ENCODE results near the gene TRIM17.

DNA sequence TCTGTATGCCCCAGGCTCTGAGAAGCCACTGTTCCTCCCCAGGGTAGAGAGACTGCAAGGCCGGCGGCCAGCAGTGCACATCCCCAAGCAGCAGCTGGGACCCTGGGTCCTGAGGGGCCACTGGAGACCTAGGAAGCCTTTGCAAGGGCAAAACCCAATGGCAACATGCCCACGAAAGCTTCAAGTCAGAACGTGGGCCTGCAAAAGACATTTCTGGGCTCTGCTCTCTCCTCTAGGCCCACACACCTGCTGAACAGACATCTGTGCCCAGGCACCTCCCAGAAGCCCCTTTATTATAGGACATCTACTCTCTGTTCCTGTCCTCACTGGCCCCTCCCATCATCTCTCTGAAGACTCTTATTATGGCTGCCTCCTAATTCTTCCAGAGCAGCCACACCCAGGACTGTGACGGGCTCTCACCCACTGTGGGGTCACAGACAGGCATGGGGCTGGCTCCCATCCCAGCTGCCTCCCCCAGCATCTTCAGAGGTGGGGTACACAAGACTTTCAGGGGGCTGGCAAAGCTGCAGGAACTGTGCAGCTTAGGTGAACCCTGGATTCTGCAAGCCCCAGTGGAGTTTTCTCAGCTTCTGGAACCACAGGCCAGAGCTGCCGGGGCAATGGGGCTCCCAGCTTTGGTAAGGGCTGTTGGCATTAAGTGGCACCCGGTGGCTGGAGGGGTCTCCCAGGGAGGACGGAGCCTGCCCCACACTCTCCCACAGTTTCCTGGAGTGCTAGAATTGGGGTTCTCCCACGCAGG lies 22.7 kb downstream of the TRIM17 start:
- TF ChIP-seq, protein P1, sequence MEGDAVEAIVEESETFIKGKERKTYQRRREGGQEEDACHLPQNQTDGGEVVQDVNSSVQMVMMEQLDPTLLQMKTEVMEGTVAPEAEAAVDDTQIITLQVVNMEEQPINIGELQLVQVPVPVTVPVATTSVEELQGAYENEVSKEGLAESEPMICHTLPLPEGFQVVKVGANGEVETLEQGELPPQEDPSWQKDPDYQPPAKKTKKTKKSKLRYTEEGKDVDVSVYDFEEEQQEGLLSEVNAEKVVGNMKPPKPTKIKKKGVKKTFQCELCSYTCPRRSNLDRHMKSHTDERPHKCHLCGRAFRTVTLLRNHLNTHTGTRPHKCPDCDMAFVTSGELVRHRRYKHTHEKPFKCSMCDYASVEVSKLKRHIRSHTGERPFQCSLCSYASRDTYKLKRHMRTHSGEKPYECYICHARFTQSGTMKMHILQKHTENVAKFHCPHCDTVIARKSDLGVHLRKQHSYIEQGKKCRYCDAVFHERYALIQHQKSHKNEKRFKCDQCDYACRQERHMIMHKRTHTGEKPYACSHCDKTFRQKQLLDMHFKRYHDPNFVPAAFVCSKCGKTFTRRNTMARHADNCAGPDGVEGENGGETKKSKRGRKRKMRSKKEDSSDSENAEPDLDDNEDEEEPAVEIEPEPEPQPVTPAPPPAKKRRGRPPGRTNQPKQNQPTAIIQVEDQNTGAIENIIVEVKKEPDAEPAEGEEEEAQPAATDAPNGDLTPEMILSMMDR (IDR thresholded peaks at IDR 0.05), result no peak
- TF ChIP-seq POLR2A (IDR thresholded peaks at IDR 0.05), result no peak

All from testis (tissue), 2 donors.